NB4 (cell line): ENCODE results near the gene CCDC138.

Experiments used
- CTCF ChIP-seq: IDR thresholded peaks from one replicate; pipeline ENCODE4 v1.5.1; 2012; ENCODE audit warnings: low read depth, low read length
- POLR2A ChIP-seq: IDR thresholded peaks from 2 replicates; pipeline ENCODE4 v1.6.1; 2011; ENCODE audit warnings: mild to moderate bottlenecking; ENCODE audit not compliant: insufficient read length; ENCODE audit errors: extremely low read depth

GRCh38 chr2:108869542-108869941 lies 83.0 kb downstream of the CCDC138 start:
- TF ChIP-seq POLR2A, result no peak
- TF ChIP-seq CTCF, result no peak
